K562 (cell line): Measurements from ENCODE around the gene POU2F3. TPM values are rescaled to one million over a fixed set of nuclear protein-coding genes. Genes with fewer than 3 reads are reported as not detected.
A peak's percentile ranks its signal among the peaks of the same experiment; 100 is the strongest.

Experiments
- ATAC-seq: fragments of 200-7000 bp; cut with Tn5 transposase; 3 replicates; pipeline ENCODE4 v1.9.1; 2020; ENCODE audit warnings: moderate library complexity
- BruUV-seq: library from RNA; stranded (reverse); fragments of 400-500 nt; replicated peaks from 2 replicates; lab custom pipeline; 2021; lab: Mats Ljungman, UMichigan
- CTCF ChIA-PET: fragments of 300-600 bp; formaldehyde crosslinking; extraction: SDS; loops from one replicate; lab custom pipeline; 2021; ENCODE audit warnings: low intra/inter-chr PET ratio; lab: Yijun Ruan, JAX
- POLR2A ChIA-PET: fragments of 300-600, 350-650 bp; sonication (Branson Sonifier 250); formaldehyde crosslinking; extraction: SDS; loops from one replicate; lab custom pipeline; 2021; ENCODE audit warnings: antibody characterized with exemption, inconsistent platforms; lab: Yijun Ruan, JAX
- DNase-seq, 4 experiments: peaks; one replicate each; pipeline versions ENCODE4 v3.0.0 to v3.0.0-alpha.2; 2011 to 2018; ENCODE audit warnings: low spot score in 3 of 4, mixed read lengths in 3 of 4; ENCODE audit errors: extremely low read depth in 1 of 4
- FAIRE-seq: peaks from 2 replicates; lab custom pipeline; 2011; peaks lifted over from hg19 to GRCh38; lab: Jason Lieb, UNC
- H2AFZ ChIP-seq: 2 replicates; pipeline ENCODE4 v1.6.0; 2011; ENCODE audit warnings: low read depth, low read length, control low read depth, inconsistent platforms
- H3K27ac ChIP-seq: fragments of 200-600 bp; 3 replicates; pipeline ENCODE4 v1.8.0; 2011; ENCODE audit warnings: low read depth, mild to moderate bottlenecking, control low read depth, inconsistent platforms, low read length, moderate library complexity, mixed read lengths; ENCODE audit errors: extremely low read depth
- H3K27me3 ChIP-seq, 2 experiments: fragments of 300-600 bp in 1 of 2; 2 replicates in 1 of 2; 3 replicates in 1 of 2; pipeline versions ENCODE4 v1.6.0 to v1.8.0; 2011; ENCODE audit warnings: inconsistent platforms in 2 of 2, low read length in 2 of 2, mild to moderate bottlenecking in 1 of 2, mixed read lengths in 1 of 2, moderate library complexity in 1 of 2; ENCODE audit not compliant: control insufficient read depth in 2 of 2, insufficient read depth in 2 of 2
- H3K36me3 ChIP-seq: fragments of 300-600 bp; 3 replicates; pipeline ENCODE4 v1.8.0; 2011; ENCODE audit warnings: mild to moderate bottlenecking, low read length, inconsistent platforms; ENCODE audit not compliant: control insufficient read depth, insufficient read depth
- H3K4me1 ChIP-seq, 2 experiments: fragments of 200-600 bp in 1 of 2; replicated peaks in 1 of 2; 2 replicates in 1 of 2; 3 replicates in 1 of 2; pipeline versions ENCODE4 v1.5.1 to v1.8.0; 2011; ENCODE audit warnings: inconsistent platforms in 2 of 2, low read length in 2 of 2, mild to moderate bottlenecking in 1 of 2, mixed read lengths in 1 of 2, moderate library complexity in 1 of 2; ENCODE audit not compliant: control insufficient read depth in 2 of 2, insufficient read depth in 2 of 2
- H3K4me2 ChIP-seq: 2 replicates; pipeline ENCODE4 v1.6.1; 2011; ENCODE audit warnings: low read length, control low read depth, inconsistent platforms, mixed read lengths; ENCODE audit not compliant: insufficient read depth
- H3K4me3 ChIP-seq: fragments of 200-600 bp; sonication (generic), shearing (Covaris generic); 2 replicates; pipeline ENCODE4 v1.5.1; 2016; ENCODE audit warnings: control low read depth, inconsistent platforms
- H3K79me2 ChIP-seq: fragments of 200-600 bp; 3 replicates; pipeline ENCODE4 v1.8.0; 2011; ENCODE audit warnings: low read length, inconsistent platforms; ENCODE audit not compliant: control insufficient read depth, insufficient read depth
- H3K9ac ChIP-seq, 2 experiments: 2 replicates each; pipeline versions ENCODE4 v1.6.0 to v1.6.1; 2011; ENCODE audit warnings: low read depth in 2 of 2, low read length in 2 of 2, control low read depth in 1 of 2, inconsistent platforms in 1 of 2, mild to moderate bottlenecking in 1 of 2, mixed read lengths in 1 of 2; ENCODE audit not compliant: insufficient read depth in 1 of 2
- H3K9me1 ChIP-seq: one replicate; pipeline ENCODE4 v1.6.0; 2011; ENCODE audit warnings: inconsistent platforms, mild to moderate bottlenecking, low read length, moderate library complexity; ENCODE audit not compliant: control insufficient read depth, insufficient read depth
- H3K9me3 ChIP-seq: replicated peaks from 2 replicates; pipeline ENCODE4 v1.5.1; 2011; ENCODE audit warnings: low read depth, low read length, inconsistent platforms; ENCODE audit not compliant: control insufficient read depth, insufficient read depth
- H4K20me1 ChIP-seq: replicated peaks from 2 replicates; pipeline ENCODE4 v1.6.1; 2011; ENCODE audit warnings: low read length, inconsistent platforms, mixed read lengths; ENCODE audit not compliant: control insufficient read depth, insufficient read depth
- ADNP ChIP-seq: fragments of 200-800 bp; sonication (Bioruptor generic); IDR thresholded peaks from 2 replicates; pipeline ENCODE4 v1.6.1; 2016; ENCODE audit warnings: missing genetic modification characterization, missing compliant biosample characterization
- ARHGAP35 ChIP-seq: fragments of 450-650 bp; IDR thresholded peaks from 2 replicates; pipeline ENCODE4 v1.6.1; 2018; ENCODE audit not compliant: partially characterized antibody
- ATF6 ChIP-seq: sonication (generic); formaldehyde crosslinking; IDR thresholded peaks from 2 replicates; pipeline ENCODE4 v1.4.0; 2020; ENCODE audit warnings: mild to moderate bottlenecking, missing genetic modification reagents
- CHD2 ChIP-seq: IDR thresholded peaks from 2 replicates; pipeline ENCODE4 v1.6.1; 2011; ENCODE audit warnings: low read depth, low read length
- FOXK1 ChIP-seq: sonication (generic); formaldehyde crosslinking; IDR thresholded peaks from 2 replicates; pipeline ENCODE4 v1.8.0; 2022; ENCODE audit warnings: missing genetic modification reagents, mild to moderate bottlenecking, borderline replicate concordance
- HNRNPUL1 ChIP-seq: fragments of 200-400 bp; formaldehyde crosslinking; IDR thresholded peaks from 2 replicates; pipeline ENCODE4 v1.6.1; 2017; ENCODE audit warnings: low read length
- LARP7 ChIP-seq: fragments of 450-650 bp; IDR thresholded peaks from 2 replicates; pipeline ENCODE4 v1.6.1; 2016
- MEIS2 ChIP-seq: fragments of 450-650 bp; IDR thresholded peaks from 2 replicates; pipeline ENCODE4 v1.6.1; 2014; ENCODE audit warnings: mild to moderate bottlenecking; ENCODE audit not compliant: partially characterized antibody
- MTA1 ChIP-seq: fragments of 450-650 bp; IDR thresholded peaks from 2 replicates; pipeline ENCODE4 v1.6.1; 2017; ENCODE audit warnings: borderline replicate concordance
- NFRKB ChIP-seq: fragments of 450-650 bp; IDR thresholded peaks from 2 replicates; pipeline ENCODE4 v1.6.1; 2016; ENCODE audit warnings: low read depth
- PYGO2 ChIP-seq: fragments of 450-650 bp; IDR thresholded peaks from 2 replicates; pipeline ENCODE4 v1.6.1; 2016; ENCODE audit warnings: mild to moderate bottlenecking, missing genetic modification characterization, moderate library complexity, missing compliant biosample characterization
- ZC3H8 ChIP-seq: fragments of 450-650 bp; IDR thresholded peaks from 2 replicates; pipeline ENCODE4 v1.6.1; 2017
- ZFP36 ChIP-seq: fragments of 150-350 bp; IDR thresholded peaks from 2 replicates; pipeline ENCODE4 v1.6.1; 2018; ENCODE audit warnings: low read length, low read depth; ENCODE audit not compliant: partially characterized antibody
- ZNF586 ChIP-seq: fragments of 450-650 bp; formaldehyde crosslinking; conservative IDR thresholded peaks from 2 replicates; pipeline ENCODE4 v1.4.0; 2020; ENCODE audit warnings: mild to moderate bottlenecking, moderate library complexity
- WGBS: fragments of 100-300 bp; shearing (Covaris generic); methylation state at CpG from one replicate; pipeline ENCODE4 v1.1.6; 2016; ENCODE audit warnings: low coverage, mixed read lengths; ENCODE audit not compliant: insufficient coverage; ENCODE audit errors: missing lambda C conversion rate; 5-methylcytosine and 5-hydroxymethylcytosine counted together
- in situ Hi-C: fragments of 300-500 bp; cut with MboI; formaldehyde crosslinking; loops from 4 replicates; pipeline ENCODE4 v1.15.0; 2018; ENCODE audit warnings: inconsistent platforms, mixed read lengths
- intact Hi-C: fragments of 100-400 bp; cut with micrococcal nuclease; formaldehyde crosslinking; loops from 2 replicates; pipeline ENCODE4 v1.14.2; 2022
- polyA plus RNA-seq, 8 experiments: library from polyadenylated mRNA; depleted of rRNA in 4 of 8; stranded (reverse) in 5 of 8; unstranded in 3 of 8; fragments of >200 nt; fragmentation: Nextera tagmentation in 2 of 8; fragmentation: Illumina TruSeq in 1 of 8; extraction: Ambion mirVana in 2 of 8; extraction: Trizol in 1 of 8; gene quantifications; 2 replicates each; pipeline versions ENCODE4 v1.2.1 to v1.2.3, GENCODE V29; 2011 to 2014; ENCODE audit warnings: inconsistent platforms in 1 of 8, missing spikeins in 1 of 8
- total RNA-seq, 7 experiments: library from RNA; depleted of rRNA in 6 of 7; stranded (reverse); fragments of >200 nt in 6 of 7; fragmentation: Illumina TruSeq in 2 of 7; extraction: Trizol in 2 of 7; gene quantifications; 2 replicates each; pipeline versions ENCODE4 v1.2.1 to v1.2.3, GENCODE V29; 2011 to 2021; ENCODE audit warnings: low replicate concordance in 1 of 7
- TF ChIP-seq, protein P1 (sequence below), 3 experiments: IDR thresholded peaks in 2 of 3; conservative IDR thresholded peaks in 1 of 3; 2 replicates each; pipeline ENCODE4 v1.5.1; 2011 to 2012; ENCODE audit warnings: low read length in 3 of 3, mild to moderate bottlenecking in 3 of 3, control low read depth in 2 of 3, improper control_type of control experiment in 1 of 3, inconsistent platforms in 1 of 3, low read depth in 1 of 3, mixed read lengths in 1 of 3, moderate library complexity in 1 of 3; ENCODE audit not compliant: insufficient read depth in 2 of 3
- TF ChIP-seq, protein P2 (sequence below): sonication (generic); formaldehyde crosslinking; IDR thresholded peaks from 2 replicates; pipeline ENCODE4 v1.8.0; 2022; ENCODE audit warnings: mild to moderate bottlenecking, missing genetic modification reagents, borderline replicate concordance

The POU2F3 gene
- total and polyA plus RNA-seq, 9 of the 15 experiments (the other 6 are each of a cell fraction or from before 2014, with no cell fraction given): not detected

GRCh38 chr11:120229451-120230424 lies 10.2 kb upstream of the POU2F3 start:
- no peak overlapping the region for H3K27ac ChIP-seq
- H4K20me1 ChIP-seq: peaks cover 5% of the 10 kb centered on the region
- peaks cover 0 to 7% of the 10 kb centered on the region in 2 experiments; a peak in 1 of 5 replicates for H3K4me1 ChIP-seq
- H3K27me3 ChIP-seq: peaks cover 8 to 37% of the 10 kb centered on the region in 2 experiments; a peak in 4 of 5 replicates
- H3K36me3 ChIP-seq: no peaks in the 10 kb centered on the region
- no peak overlapping the region for H3K4me2 ChIP-seq
- H3K9me1 ChIP-seq: no peaks in the 10 kb centered on the region
- POLR2A ChIA-PET: interaction anchor here (0.6 to 0.7 kb wide), 3 partner anchors 64 to 1167 kb away, joined by 3 read pairs; no protein-coding TSS in a partner anchor
- H3K79me2 ChIP-seq: no peaks in the 10 kb centered on the region
- no peak overlapping the region for H2AFZ ChIP-seq
- 30% methylated on average over 16 of the region's 17 CpGs for WGBS
- BruUV-seq: no TSS peak
- intact Hi-C loops: loop anchor here (1.0 kb wide), 1 partner anchor 57 kb away; no protein-coding TSS in a partner anchor
- CTCF ChIA-PET: interaction anchor here (1.3 to 2.9 kb wide), 3 partner anchors 56 to 74 kb away, joined by 3 to 44 read pairs (median 9); no protein-coding TSS in a partner anchor
- in situ Hi-C loops: loop anchor here (5.0 kb wide), 1 partner anchor 57 kb away; no protein-coding TSS in a partner anchor
- peak; percentile 73 for ATAC-seq
- DNase-seq: peak; percentile 40 to 64 (median 52)
- no peak overlapping the region for H3K9ac ChIP-seq
- FAIRE-seq: peak; percentile 89
- H3K4me3 ChIP-seq: no peak overlapping the region
- H3K9me3 ChIP-seq: no peaks in the 10 kb centered on the region
- TF ChIP-seq PYGO2 (tag): no peak
- TF ChIP-seq ZNF586 (CRISPR knock-in tag): no peak
- no peak for TF ChIP-seq ADNP (tag)
- no peak for TF ChIP-seq CHD2
- TF ChIP-seq LARP7: no peak
- no peak for TF ChIP-seq MTA1
- TF ChIP-seq, protein P1, sequence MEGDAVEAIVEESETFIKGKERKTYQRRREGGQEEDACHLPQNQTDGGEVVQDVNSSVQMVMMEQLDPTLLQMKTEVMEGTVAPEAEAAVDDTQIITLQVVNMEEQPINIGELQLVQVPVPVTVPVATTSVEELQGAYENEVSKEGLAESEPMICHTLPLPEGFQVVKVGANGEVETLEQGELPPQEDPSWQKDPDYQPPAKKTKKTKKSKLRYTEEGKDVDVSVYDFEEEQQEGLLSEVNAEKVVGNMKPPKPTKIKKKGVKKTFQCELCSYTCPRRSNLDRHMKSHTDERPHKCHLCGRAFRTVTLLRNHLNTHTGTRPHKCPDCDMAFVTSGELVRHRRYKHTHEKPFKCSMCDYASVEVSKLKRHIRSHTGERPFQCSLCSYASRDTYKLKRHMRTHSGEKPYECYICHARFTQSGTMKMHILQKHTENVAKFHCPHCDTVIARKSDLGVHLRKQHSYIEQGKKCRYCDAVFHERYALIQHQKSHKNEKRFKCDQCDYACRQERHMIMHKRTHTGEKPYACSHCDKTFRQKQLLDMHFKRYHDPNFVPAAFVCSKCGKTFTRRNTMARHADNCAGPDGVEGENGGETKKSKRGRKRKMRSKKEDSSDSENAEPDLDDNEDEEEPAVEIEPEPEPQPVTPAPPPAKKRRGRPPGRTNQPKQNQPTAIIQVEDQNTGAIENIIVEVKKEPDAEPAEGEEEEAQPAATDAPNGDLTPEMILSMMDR (IDR thresholded peaks at IDR 0.05 in 2 of 3, conservative IDR thresholded peaks at IDR 0.05 in 1 of 3; ENCODE audit: insufficient read depth in 2 of 3, low read depth in 1 of 3, low read length in 3 of 3): peak; percentile 66 to 73 (median 70)
- no peak for TF ChIP-seq HNRNPUL1
- no peak for TF ChIP-seq ATF6 (CRISPR knock-in tag)
- no peak for TF ChIP-seq MEIS2
- TF ChIP-seq ZFP36: peak; percentile 40
- TF ChIP-seq NFRKB: no peak
- no peak for TF ChIP-seq FOXK1 (CRISPR knock-in tag)
- TF ChIP-seq ARHGAP35: no peak
- TF ChIP-seq, protein P2, sequence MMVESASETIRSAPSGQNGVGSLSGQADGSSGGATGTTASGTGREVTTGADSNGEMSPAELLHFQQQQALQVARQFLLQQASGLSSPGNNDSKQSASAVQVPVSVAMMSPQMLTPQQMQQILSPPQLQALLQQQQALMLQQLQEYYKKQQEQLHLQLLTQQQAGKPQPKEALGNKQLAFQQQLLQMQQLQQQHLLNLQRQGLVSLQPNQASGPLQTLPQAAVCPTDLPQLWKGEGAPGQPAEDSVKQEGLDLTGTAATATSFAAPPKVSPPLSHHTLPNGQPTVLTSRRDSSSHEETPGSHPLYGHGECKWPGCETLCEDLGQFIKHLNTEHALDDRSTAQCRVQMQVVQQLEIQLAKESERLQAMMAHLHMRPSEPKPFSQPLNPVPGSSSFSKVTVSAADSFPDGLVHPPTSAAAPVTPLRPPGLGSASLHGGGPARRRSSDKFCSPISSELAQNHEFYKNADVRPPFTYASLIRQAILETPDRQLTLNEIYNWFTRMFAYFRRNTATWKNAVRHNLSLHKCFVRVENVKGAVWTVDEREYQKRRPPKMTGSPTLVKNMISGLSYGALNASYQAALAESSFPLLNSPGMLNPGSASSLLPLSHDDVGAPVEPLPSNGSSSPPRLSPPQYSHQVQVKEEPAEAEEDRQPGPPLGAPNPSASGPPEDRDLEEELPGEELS (CRISPR knock-in tag): no peak
- TF ChIP-seq ZC3H8: no peak
